GM19463 (cell line): ENCODE data around the gene MYL5.
A peak's percentile ranks its signal among the peaks of the same experiment; 100 is the strongest.
"Not testable (repeated sequence)": the region's sequence is repeated elsewhere in the genome, so short reads cannot be mapped to it uniquely, and the experiment has no call there.

ENCODE experiments used
- ATAC-seq: cut with Tn5 transposase; IDR thresholded peaks from one replicate; pipeline ENCODE4 v1.9.1; 2021; ENCODE audit warnings: mild to moderate bottlenecking, moderate library complexity; ENCODE audit not compliant: unreplicated experiment

MYL5 gene

GRCh38 chr4:669806-670559, 4.4 kb upstream of the MYL5 start:
- not testable (repeated sequence) for ATAC-seq

GRCh38 chr4:671769-672168, 2.6 kb upstream of the MYL5 start:
- no peak for ATAC-seq

- no peak for ATAC-seq
Measured at GRCh38 chr4:673349-674091, 822 bp upstream of the MYL5 start.

- ATAC-seq, result no peak
Measured at GRCh38 chr4:675036-675882, 917 bp downstream of the MYL5 start.

- peak; percentile 40 for ATAC-seq
Measured at GRCh38 chr4:675980-676870, 1.9 kb downstream of the MYL5 start.

GRCh38 chr4:676871-677235, 2.5 kb downstream of the MYL5 start:
- ATAC-seq, result no peak

GRCh38 chr4:677431-678293, 3.3 kb downstream of the MYL5 start:
- ATAC-seq, result no peak

GRCh38 chr4:678331-679103, 4.2 kb downstream of the MYL5 start:
- no peak for ATAC-seq

GRCh38 chr4:679104-679481, 4.8 kb downstream of the MYL5 start:
- ATAC-seq, result no peak

- ATAC-seq, result no peak
Measured at GRCh38 chr4:679629-680028, 5.3 kb downstream of the MYL5 start.

- no peak for ATAC-seq
Measured at GRCh38 chr4:680091-680490, 5.7 kb downstream of the MYL5 start.

- ATAC-seq, result no peak
Measured at GRCh38 chr4:680551-680927, 6.2 kb downstream of the MYL5 start.

GRCh38 chr4:680928-681645, 6.7 kb downstream of the MYL5 start:
- no peak for ATAC-seq

GRCh38 chr4:681736-682451, 7.6 kb downstream of the MYL5 start:
- ATAC-seq, result no peak

- ATAC-seq, result no peak
Measured at GRCh38 chr4:682490-683172, 8.3 kb downstream of the MYL5 start.

GRCh38 chr4:683247-683897, 9.0 kb downstream of the MYL5 start:
- ATAC-seq, result no peak
